ENCODE measurements around the gene TMPRSS7. TPM values are rescaled to one million over a fixed set of nuclear protein-coding genes. Genes with fewer than 3 reads are reported as not detected.
A peak's percentile ranks its signal among the peaks of the same experiment; 100 is the strongest.

TMPRSS7 gene
- total RNA-seq (under 1 TPM in 1 of 2 donors, not detected in 1; 0.12 TPM), total RNA-seq (0 to 0.23 reads per million in 2 donors)

- Mint-ChIP-seq H3K36me3 (ENCODE audit: low read depth) (peaks cover 2% of the 10 kb centered on the region), H3K27me3 (peaks cover 6% of the 10 kb centered on the region), H3K27ac (no peak within 1 kb of the TSS), H3K4me1 (no peaks in the 10 kb centered on the region), H3K4me3 (no peak within 1 kb of the TSS)
- no peaks in the 10 kb centered on the region for H3K9me3 ChIP-seq (ENCODE audit: control insufficient read depth, low read length, poor library complexity, severe bottlenecking)
- no peak for ATAC-seq
- DNase-seq, result no peak
Measured at GRCh38 chr3:112034436-112034835, at the start of gene TMPRSS7. TMPRSS7 (plus strand) TSS chr3:112034736; CDS start chr3:112034846, 110 bp downstream.

- no peak overlapping the region for H3K4me3 Mint-ChIP-seq
- H3K27me3 Mint-ChIP-seq, result no peaks in the 10 kb centered on the region
- H3K9me3 ChIP-seq (ENCODE audit: control insufficient read depth, low read length, poor library complexity, severe bottlenecking), result no peaks in the 10 kb centered on the region
- ATAC-seq (no peak), DNase-seq (no peak)
- H3K36me3 Mint-ChIP-seq (ENCODE audit: low read depth), result peaks cover 5% of the 10 kb centered on the region
- peaks cover 37% of the 10 kb centered on the region for H3K4me1 Mint-ChIP-seq
- H3K27ac Mint-ChIP-seq, result no peak overlapping the region
Measured at GRCh38 chr3:111986800-111987199, 47.7 kb upstream of the TMPRSS7 start.

- Mint-ChIP-seq H3K4me3 (no peak overlapping the region), H3K4me1 (peaks cover 32% of the 10 kb centered on the region), H3K27ac (peak overlapping the region; percentile 66), H3K36me3 (ENCODE audit: low read depth) (peaks cover 10% of the 10 kb centered on the region), H3K27me3 (no peaks in the 10 kb centered on the region)
- H3K9me3 ChIP-seq (ENCODE audit: control insufficient read depth, low read length, poor library complexity, severe bottlenecking), result no peaks in the 10 kb centered on the region
- ATAC-seq, result peak; percentile 83
- no peak for DNase-seq
Measured at GRCh38 chr3:111989061-111989678, 45.4 kb upstream of the TMPRSS7 start.

GRCh38 chr3:111993038-111993437, 41.5 kb upstream of the TMPRSS7 start:
- Mint-ChIP-seq H3K27me3 (no peaks in the 10 kb centered on the region), H3K27ac (no peak overlapping the region), H3K36me3 (ENCODE audit: low read depth) (peaks cover 6% of the 10 kb centered on the region), H3K4me1 (peaks cover 11% of the 10 kb centered on the region), H3K4me3 (no peak overlapping the region)
- ATAC-seq, result no peak
- H3K9me3 ChIP-seq (ENCODE audit: control insufficient read depth, low read length, poor library complexity, severe bottlenecking), result no peaks in the 10 kb centered on the region
- no peak for DNase-seq

- no peaks in the 10 kb centered on the region for H3K36me3 Mint-ChIP-seq (ENCODE audit: low read depth)
- peak within 1 kb of the TSS; percentile 87 for H3K4me3 Mint-ChIP-seq
- DNase-seq (no peak), ATAC-seq (peak; percentile 74)
- peak within 1 kb of the TSS; percentile 51 for H3K27ac Mint-ChIP-seq
- H3K9me3 ChIP-seq (ENCODE audit: control insufficient read depth, low read length, poor library complexity, severe bottlenecking), result no peaks in the 10 kb centered on the region
- peaks cover 28% of the 10 kb centered on the region for H3K4me1 Mint-ChIP-seq
- H3K27me3 Mint-ChIP-seq, result no peaks in the 10 kb centered on the region
Measured at GRCh38 chr3:111998636-111999483, 35.7 kb upstream of the TMPRSS7 start, which contains the start of gene TAGLN3. TAGLN3 (plus strand) TSS chr3:111998922; CDS start chr3:111999423, 501 bp downstream.

GRCh38 chr3:111999484-112000324, 34.8 kb upstream of the TMPRSS7 start:
- Mint-ChIP-seq H3K4me3 (peak overlapping the region; percentile 87), H3K4me1 (peaks cover 35% of the 10 kb centered on the region), H3K27ac (peak overlapping the region; percentile 51), H3K27me3 (no peaks in the 10 kb centered on the region), H3K36me3 (ENCODE audit: low read depth) (no peaks in the 10 kb centered on the region)
- DNase-seq (no peak), ATAC-seq (no peak)
- no peaks in the 10 kb centered on the region for H3K9me3 ChIP-seq (ENCODE audit: control insufficient read depth, low read length, poor library complexity, severe bottlenecking)

- DNase-seq (no peak), ATAC-seq (no peak)
- H3K9me3 ChIP-seq (ENCODE audit: control insufficient read depth, low read length, poor library complexity, severe bottlenecking), result no peaks in the 10 kb centered on the region
- Mint-ChIP-seq H3K36me3 (ENCODE audit: low read depth) (peaks cover 2% of the 10 kb centered on the region), H3K27ac (no peak overlapping the region), H3K4me3 (no peak overlapping the region), H3K4me1 (peaks cover 37% of the 10 kb centered on the region), H3K27me3 (no peaks in the 10 kb centered on the region)
Measured at GRCh38 chr3:112000367-112000771, 34.2 kb upstream of the TMPRSS7 start.

- Mint-ChIP-seq H3K27me3 (no peaks in the 10 kb centered on the region), H3K36me3 (ENCODE audit: low read depth) (peaks cover 3% of the 10 kb centered on the region), H3K27ac (no peak overlapping the region), H3K4me1 (peaks cover 38% of the 10 kb centered on the region), H3K4me3 (no peak overlapping the region)
- no peaks in the 10 kb centered on the region for H3K9me3 ChIP-seq (ENCODE audit: control insufficient read depth, low read length, poor library complexity, severe bottlenecking)
- DNase-seq (no peak), ATAC-seq (no peak)
Measured at GRCh38 chr3:112000966-112001365, 33.6 kb upstream of the TMPRSS7 start.

GRCh38 chr3:112001526-112001925, 33.0 kb upstream of the TMPRSS7 start:
- H3K9me3 ChIP-seq (ENCODE audit: control insufficient read depth, low read length, poor library complexity, severe bottlenecking), result no peaks in the 10 kb centered on the region
- H3K4me1 Mint-ChIP-seq, result peaks cover 38% of the 10 kb centered on the region
- no peak for DNase-seq
- no peak overlapping the region for H3K4me3 Mint-ChIP-seq
- H3K27ac Mint-ChIP-seq, result no peak overlapping the region
- H3K36me3 Mint-ChIP-seq (ENCODE audit: low read depth), result peaks cover 3% of the 10 kb centered on the region
- ATAC-seq, result no peak
- H3K27me3 Mint-ChIP-seq, result no peaks in the 10 kb centered on the region

- H3K9me3 ChIP-seq (ENCODE audit: control insufficient read depth, low read length, poor library complexity, severe bottlenecking), result no peaks in the 10 kb centered on the region
- ATAC-seq, result peak; percentile 26
- DNase-seq, result no peak
- Mint-ChIP-seq H3K36me3 (ENCODE audit: low read depth) (peaks cover 3% of the 10 kb centered on the region), H3K27ac (peak overlapping the region; percentile 86), H3K27me3 (no peaks in the 10 kb centered on the region), H3K4me3 (peak overlapping the region; percentile 76), H3K4me1 (peaks cover 38% of the 10 kb centered on the region)
Measured at GRCh38 chr3:112002096-112002971, 32.2 kb upstream of the TMPRSS7 start.

GRCh38 chr3:112003321-112004080, 31.0 kb upstream of the TMPRSS7 start:
- Mint-ChIP-seq H3K27ac (peak overlapping the region; percentile 86), H3K4me3 (no peak overlapping the region)
- peak; percentile 32 for ATAC-seq

GRCh38 chr3:112004187-112004586, 30.3 kb upstream of the TMPRSS7 start:
- Mint-ChIP-seq H3K4me3 (no peak overlapping the region), H3K36me3 (ENCODE audit: low read depth) (peaks cover 3% of the 10 kb centered on the region), H3K27ac (no peak overlapping the region), H3K4me1 (peaks cover 36% of the 10 kb centered on the region), H3K27me3 (no peaks in the 10 kb centered on the region)
- no peak for DNase-seq
- H3K9me3 ChIP-seq (ENCODE audit: control insufficient read depth, low read length, poor library complexity, severe bottlenecking), result no peaks in the 10 kb centered on the region
- no peak for ATAC-seq

More at GRCh38 chr3:112003321-112004080, 31.0 kb upstream of the TMPRSS7 start:
- DNase-seq, result no peak
- Mint-ChIP-seq H3K4me1 (peaks cover 38% of the 10 kb centered on the region), H3K36me3 (ENCODE audit: low read depth) (peaks cover 3% of the 10 kb centered on the region), H3K27me3 (no peaks in the 10 kb centered on the region)
- H3K9me3 ChIP-seq (ENCODE audit: control insufficient read depth, low read length, poor library complexity, severe bottlenecking), result no peaks in the 10 kb centered on the region

Data from T-helper 17 cell (primary cell).